Muscle of leg (tissue), 16 donors: Measurements from ENCODE around the gene ANO8. TPM values are rescaled to one million over a fixed set of nuclear protein-coding genes. Genes with fewer than 3 reads are reported as not detected.

ENCODE experiments used
- DNase-seq: peaks from one replicate; pipeline ENCODE4 v3.0.0; 2013
- H3K27ac ChIP-seq: one replicate; pipeline ENCODE4 v1.5.1; 2013; ENCODE audit warnings: mild to moderate bottlenecking, low read length, control low read depth
- H3K27me3 ChIP-seq: one replicate; pipeline ENCODE4 v1.6.1; 2013; ENCODE audit warnings: low read length; ENCODE audit not compliant: control insufficient read depth, insufficient read depth
- H3K36me3 ChIP-seq: one replicate; pipeline ENCODE4 v1.6.1; 2013; ENCODE audit warnings: low read length; ENCODE audit not compliant: control insufficient read depth, insufficient read depth
- H3K4me1 ChIP-seq: one replicate; pipeline ENCODE4 v1.6.1; 2013; ENCODE audit warnings: low read length; ENCODE audit not compliant: control insufficient read depth, insufficient read depth
- H3K4me3 ChIP-seq: one replicate; pipeline ENCODE4 v1.5.1; 2013; ENCODE audit warnings: low read length, control low read depth
- H3K9me3 ChIP-seq: replicated peaks from 2 replicates; pipeline ENCODE4 v1.6.1; 2013; ENCODE audit warnings: low read depth, low read length; ENCODE audit not compliant: control insufficient read depth
- WGBS: methylation state at CpG from one replicate; pipeline ENCODE4 v1.1.5; 2013; ENCODE audit warnings: missing lambda C conversion rate; ENCODE audit not compliant: insufficient coverage; 5-methylcytosine and 5-hydroxymethylcytosine counted together
- long read RNA-seq, 11 donors: transcript quantifications; one replicate each; lab custom pipeline, GENCODE V29; 2026
- polyA plus RNA-seq, 8 donors: library from polyadenylated mRNA; unstranded; fragments of 120-200 nt; gene quantifications; one replicate each; pipeline versions ENCODE4 v1.2.1 to v1.2.3, GENCODE V29; 2013; ENCODE audit warnings: inconsistent platforms in 1 of 8, low replicate concordance in 1 of 8; ENCODE audit not compliant: insufficient read length in 8 of 8, insufficient read depth in 1 of 8
- total RNA-seq: library from RNA; stranded (reverse); fragments of 120-200 nt; gene quantifications from one replicate; pipeline ENCODE4 v1.2.4, GENCODE V29; 2013

Gene ANO8, protein sequence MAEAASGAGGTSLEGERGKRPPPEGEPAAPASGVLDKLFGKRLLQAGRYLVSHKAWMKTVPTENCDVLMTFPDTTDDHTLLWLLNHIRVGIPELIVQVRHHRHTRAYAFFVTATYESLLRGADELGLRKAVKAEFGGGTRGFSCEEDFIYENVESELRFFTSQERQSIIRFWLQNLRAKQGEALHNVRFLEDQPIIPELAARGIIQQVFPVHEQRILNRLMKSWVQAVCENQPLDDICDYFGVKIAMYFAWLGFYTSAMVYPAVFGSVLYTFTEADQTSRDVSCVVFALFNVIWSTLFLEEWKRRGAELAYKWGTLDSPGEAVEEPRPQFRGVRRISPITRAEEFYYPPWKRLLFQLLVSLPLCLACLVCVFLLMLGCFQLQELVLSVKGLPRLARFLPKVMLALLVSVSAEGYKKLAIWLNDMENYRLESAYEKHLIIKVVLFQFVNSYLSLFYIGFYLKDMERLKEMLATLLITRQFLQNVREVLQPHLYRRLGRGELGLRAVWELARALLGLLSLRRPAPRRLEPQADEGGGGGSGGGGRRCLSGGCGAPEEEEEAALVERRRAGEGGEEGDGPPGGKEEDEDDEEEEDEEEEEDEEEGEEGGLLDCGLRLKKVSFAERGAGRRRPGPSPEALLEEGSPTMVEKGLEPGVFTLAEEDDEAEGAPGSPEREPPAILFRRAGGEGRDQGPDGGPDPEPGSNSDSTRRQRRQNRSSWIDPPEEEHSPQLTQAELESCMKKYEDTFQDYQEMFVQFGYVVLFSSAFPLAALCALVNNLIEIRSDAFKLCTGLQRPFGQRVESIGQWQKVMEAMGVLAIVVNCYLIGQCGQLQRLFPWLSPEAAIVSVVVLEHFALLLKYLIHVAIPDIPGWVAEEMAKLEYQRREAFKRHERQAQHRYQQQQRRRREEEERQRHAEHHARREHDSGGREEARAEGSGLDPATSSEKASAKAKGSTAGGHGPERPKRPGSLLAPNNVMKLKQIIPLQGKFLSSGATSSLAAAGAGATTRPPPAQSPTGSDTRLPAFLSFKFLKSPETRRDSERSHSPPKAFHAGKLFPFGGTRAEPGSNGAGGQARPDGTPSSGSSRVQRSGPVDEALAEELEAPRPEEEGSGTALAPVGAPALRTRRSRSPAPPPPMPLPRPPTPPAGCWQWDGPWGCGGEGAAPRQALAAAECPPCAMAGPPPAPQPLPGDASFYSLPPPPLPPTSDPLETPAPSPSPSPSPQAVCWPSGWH
- total RNA-seq (3.9 TPM), polyA plus RNA-seq (1 to 10 TPM; 4.3 to 8.3 (median 6.9) TPM)
- long read RNA-seq, donor 1, result 0 reads
- long read RNA-seq, donor 2, result 0 reads
- long read RNA-seq, donor 3, partial matches to known transcripts, result 0 of 1 reads
- long read RNA-seq, donor 3, other reads (novel, unspliced or antisense), result 0 of 1 reads
- long read RNA-seq, donor 4, result 0 reads
- long read RNA-seq, donor 5, result 0 reads
- long read RNA-seq, donor 6, result 0 reads
- long read RNA-seq, donor 7, partial matches to known transcripts, result 0 of 1 reads
- long read RNA-seq, donor 7, other reads (novel, unspliced or antisense), result 0 of 1 reads
- long read RNA-seq, donor 8, result 0 reads
- long read RNA-seq, donor 9, result 0 reads
- long read RNA-seq, donor 10, result 0 reads
- long read RNA-seq, donor 11, result 0 reads

DNA sequence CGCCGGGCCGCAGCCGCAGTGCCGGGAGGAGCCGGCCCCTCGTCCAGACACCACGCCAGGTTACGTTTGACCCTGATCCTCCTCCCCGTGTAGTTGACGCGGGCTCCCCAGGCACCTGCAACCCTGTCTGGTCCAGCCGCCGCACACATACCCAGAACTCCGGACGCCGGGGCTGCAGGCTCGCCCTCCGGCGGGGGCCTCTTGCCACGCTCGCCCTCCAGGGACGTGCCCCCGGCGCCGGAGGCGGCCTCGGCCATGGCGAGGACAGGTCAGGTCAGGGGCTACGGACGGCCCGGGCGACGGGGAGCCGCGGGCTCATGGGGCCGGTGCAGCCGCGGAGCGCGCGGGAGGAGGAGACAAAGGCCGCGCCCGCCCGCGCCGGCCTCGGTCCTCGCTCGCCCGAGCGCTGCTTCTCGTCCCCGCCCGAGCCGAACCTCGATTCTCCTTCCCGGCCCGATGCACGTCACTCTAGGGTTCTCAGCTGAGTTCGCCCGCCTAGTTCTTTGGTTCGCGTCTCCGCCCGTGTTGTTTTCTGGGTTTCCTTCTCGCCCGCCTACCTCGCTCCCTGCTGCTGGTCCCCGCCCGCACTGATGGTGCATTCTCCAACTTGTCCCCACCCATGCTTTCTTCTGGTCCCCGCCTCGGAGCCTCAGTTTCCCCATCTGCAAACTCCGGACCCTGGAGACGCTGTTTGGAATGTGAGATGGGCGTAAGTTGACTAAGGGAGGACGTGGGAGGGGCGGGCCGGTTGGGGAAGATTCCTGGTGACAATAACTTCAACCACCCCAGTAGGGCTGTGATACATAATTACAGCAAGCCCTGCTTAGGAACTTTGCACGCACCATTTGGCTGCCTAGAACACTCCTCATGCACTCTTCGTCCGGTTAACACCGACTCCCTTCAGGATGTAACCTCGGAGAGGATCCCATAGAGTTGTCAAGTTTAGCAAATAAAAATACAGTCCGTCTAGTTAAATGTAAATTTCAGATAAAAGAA, at the start of gene ANO8:
TSS of gene ANO8 (minus strand) at position 442 of the 996 bp plus-strand sequence. CDS start at position 257, 185 bp downstream.
- Histone ChIP-seq H3K36me3 (peaks cover 25% of the 10 kb centered on the region), H3K4me3 (peak within 1 kb of the TSS; percentile 67), H3K27me3 (peaks cover 14% of the 10 kb centered on the region), H3K9me3 (no peaks in the 10 kb centered on the region), H3K27ac (peak within 1 kb of the TSS; percentile 35), H3K4me1 (peaks cover 35% of the 10 kb centered on the region)
- peak; percentile 99 for DNase-seq
- WGBS, result 2% methylated on average over 68 of the region's 86 CpGs

DNA sequence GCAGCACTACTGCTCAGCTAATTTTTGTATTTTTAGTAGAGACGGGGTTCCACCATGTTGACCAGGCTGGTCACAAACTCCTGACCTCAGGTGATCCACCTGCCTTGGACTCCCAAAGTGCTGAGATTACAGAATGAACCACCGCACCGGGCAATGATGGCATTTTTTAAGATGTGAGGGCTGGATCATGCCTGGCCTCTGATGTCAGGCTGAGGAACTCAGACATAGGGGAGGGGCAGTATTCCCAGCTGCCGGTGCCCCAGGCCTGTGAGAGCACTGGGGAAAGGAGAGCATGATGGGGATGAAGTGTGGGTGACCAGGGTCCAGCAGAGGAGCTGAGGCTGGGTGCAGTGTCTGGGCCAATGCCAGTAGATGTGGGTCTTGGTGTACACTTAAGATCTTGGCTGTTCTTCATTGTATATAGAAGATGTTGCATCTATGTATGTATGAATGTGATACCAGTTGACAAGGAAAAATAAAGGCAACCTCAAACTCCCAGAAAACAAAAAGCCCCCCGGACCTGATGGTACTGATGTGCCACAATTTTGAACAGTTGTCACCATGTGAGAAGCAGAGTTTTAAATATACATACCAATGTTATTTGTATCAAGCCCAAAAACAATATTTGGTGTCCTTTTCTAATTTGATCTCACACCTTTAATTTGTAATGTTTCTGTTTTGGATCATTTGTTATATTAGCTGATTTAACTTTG, 45.9 kb upstream of the ANO8 start:
- H3K4me3 ChIP-seq, result no peak overlapping the region
- no peak for DNase-seq
- 97% methylated on average over 4 of the region's 5 CpGs for WGBS
- no peaks in the 10 kb centered on the region for H3K36me3 ChIP-seq
- H3K4me1 ChIP-seq, result peaks cover 21% of the 10 kb centered on the region
- no peak overlapping the region for H3K27ac ChIP-seq
- no peaks in the 10 kb centered on the region for H3K9me3 ChIP-seq
- H3K27me3 ChIP-seq, result no peaks in the 10 kb centered on the region

DNA sequence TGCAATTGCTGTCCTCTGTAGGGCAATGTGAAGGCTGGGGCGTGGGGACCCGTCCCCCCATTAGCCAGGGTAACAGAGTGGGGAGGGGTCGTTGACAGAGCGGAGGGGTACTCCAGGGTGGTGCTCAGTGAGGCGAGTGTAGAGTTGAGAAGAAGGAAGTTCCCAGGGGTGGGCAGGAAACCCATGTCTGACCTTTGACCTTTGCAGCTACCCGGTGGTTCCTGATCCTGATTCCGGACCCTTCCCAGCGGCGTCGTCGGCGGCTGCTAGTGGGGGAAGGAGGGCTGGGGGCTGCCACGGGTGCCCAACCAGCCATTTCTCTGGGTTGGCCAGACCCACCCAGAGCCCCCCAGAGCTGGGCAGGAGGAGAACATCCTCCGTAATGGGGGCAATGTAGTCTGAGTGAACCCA, 44.6 kb upstream of the ANO8 start:
- H3K27ac ChIP-seq, result peak overlapping the region; percentile 31
- 15% methylated on average over 12 of the region's 14 CpGs for WGBS
- H3K36me3 ChIP-seq, result no peaks in the 10 kb centered on the region
- peak; percentile 50 for DNase-seq
- no peaks in the 10 kb centered on the region for H3K9me3 ChIP-seq
- H3K4me1 ChIP-seq, result peaks cover 21% of the 10 kb centered on the region
- H3K27me3 ChIP-seq, result no peaks in the 10 kb centered on the region
- no peak overlapping the region for H3K4me3 ChIP-seq

DNA sequence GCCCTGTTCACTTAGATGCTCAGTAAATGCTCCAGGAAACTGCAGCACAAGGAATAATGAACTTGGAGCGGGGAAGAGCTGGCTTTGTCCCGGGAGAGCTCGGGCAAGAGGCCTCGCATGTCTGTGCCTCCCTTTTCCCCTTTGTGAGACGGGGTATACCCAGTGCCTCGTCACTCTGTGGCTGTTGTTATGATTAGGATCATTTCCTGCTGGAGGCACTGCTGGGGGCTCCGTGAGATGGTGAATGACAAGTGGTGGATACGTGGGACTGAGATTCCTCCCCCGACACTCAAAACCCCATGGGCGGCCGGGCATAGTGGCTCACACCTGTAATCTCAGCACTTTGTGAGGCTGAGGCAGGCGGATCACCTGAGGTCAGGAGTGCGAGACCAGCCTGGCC, 43.6 kb upstream of the ANO8 start:
- Histone ChIP-seq H3K9me3 (no peaks in the 10 kb centered on the region), H3K27me3 (no peaks in the 10 kb centered on the region), H3K4me3 (no peak overlapping the region), H3K4me1 (peaks cover 19% of the 10 kb centered on the region), H3K36me3 (no peaks in the 10 kb centered on the region), H3K27ac (no peak overlapping the region)
- no peak for DNase-seq
- 68% methylated on average over 8 of the region's 13 CpGs for WGBS

- Histone ChIP-seq H3K27me3 (no peaks in the 10 kb centered on the region), H3K36me3 (no peaks in the 10 kb centered on the region), H3K9me3 (no peaks in the 10 kb centered on the region), H3K27ac (no peak within 1 kb of the TSS), H3K4me1 (peaks cover 15% of the 10 kb centered on the region), H3K4me3 (peak within 1 kb of the TSS; percentile 14)
- 60% methylated on average over 30 of the region's 39 CpGs for WGBS
- DNase-seq, result no peak
These were observed 42.4 kb upstream of the ANO8 start, which contains the start of gene PLVAP for GRCh38 chr19:17376935-17377600. Gene PLVAP (minus strand): TSS chr19:17377342. CDS start chr19:17377288, 54 bp downstream.

GRCh38 chr19:17370026-17370587, 35.5 kb upstream of the ANO8 start:
- Histone ChIP-seq H3K36me3 (no peaks in the 10 kb centered on the region), H3K4me1 (peaks cover 4% of the 10 kb centered on the region), H3K27me3 (no peaks in the 10 kb centered on the region), H3K27ac (no peak overlapping the region), H3K4me3 (no peak overlapping the region), H3K9me3 (no peaks in the 10 kb centered on the region)
- 50% methylated on average over 1 of the region's 8 CpGs for WGBS
- DNase-seq, result peak; percentile 84

DNA sequence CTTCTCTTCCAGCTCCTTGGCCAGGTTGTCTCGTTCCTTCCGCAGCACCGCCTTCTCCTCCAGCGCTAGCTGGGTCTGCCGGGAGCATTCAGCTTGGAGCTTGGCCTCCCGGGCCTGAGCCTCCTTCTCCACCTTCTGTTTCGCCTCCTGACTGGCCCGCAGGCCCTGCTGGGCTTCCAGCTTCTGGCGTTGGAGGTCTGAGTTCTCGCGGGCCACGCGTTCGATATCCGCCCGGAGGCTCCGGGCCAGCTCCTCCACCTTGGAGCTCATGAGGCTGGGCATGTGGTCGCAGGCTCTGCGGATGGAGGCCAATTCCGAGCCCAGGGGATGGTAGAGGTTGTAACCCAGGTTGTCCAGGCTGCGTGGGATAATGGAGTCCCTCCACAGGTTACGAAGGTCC, 30.7 kb upstream of the ANO8 start:
- no peak overlapping the region for H3K4me3 ChIP-seq
- H3K9me3 ChIP-seq, result no peaks in the 10 kb centered on the region
- H3K36me3 ChIP-seq, result no peaks in the 10 kb centered on the region
- H3K4me1 ChIP-seq, result peaks cover 4% of the 10 kb centered on the region
- DNase-seq, result no peak
- 83% methylated on average over 18 of the region's 22 CpGs for WGBS
- H3K27me3 ChIP-seq, result no peaks in the 10 kb centered on the region
- no peak overlapping the region for H3K27ac ChIP-seq
